H9 (cell line): ENCODE measurements around the gene HIF1A. TPM values are rescaled to one million over a fixed set of nuclear protein-coding genes. Genes with fewer than 3 reads are reported as not detected.

Experiments used
- DNase-seq: peaks from one replicate; pipeline ENCODE4 v3.0.0-alpha.2; 2017
- H2AFZ ChIP-seq: one replicate; pipeline ENCODE4 v1.6.1; 2013; ENCODE audit warnings: mild to moderate bottlenecking, low read length, control low read depth, moderate library complexity
- H2AK5ac ChIP-seq: 2 replicates; pipeline ENCODE4 v1.6.1; 2013; ENCODE audit warnings: low read length, control low read depth, mixed read lengths; ENCODE audit not compliant: insufficient read length
- H2BK120ac ChIP-seq: one replicate; pipeline ENCODE4 v1.6.1; 2013; ENCODE audit warnings: low read depth, mild to moderate bottlenecking, low read length, control low read depth, inconsistent platforms; ENCODE audit not compliant: poor library complexity, severe bottlenecking
- H2BK12ac ChIP-seq: 2 replicates; pipeline ENCODE4 v1.6.1; 2013; ENCODE audit warnings: low read length, control low read depth, mixed read lengths, low read depth; ENCODE audit not compliant: insufficient read length
- H2BK15ac ChIP-seq: 2 replicates; pipeline ENCODE4 v1.6.1; 2013; ENCODE audit warnings: low read depth, low read length, control low read depth
- H2BK20ac ChIP-seq: one replicate; pipeline ENCODE4 v1.6.1; 2013; ENCODE audit warnings: low read depth, mild to moderate bottlenecking, low read length, control low read depth, inconsistent platforms; ENCODE audit not compliant: poor library complexity, severe bottlenecking
- H2BK5ac ChIP-seq: 2 replicates; pipeline ENCODE4 v1.6.1; 2013; ENCODE audit warnings: low read length, control low read depth, mixed read lengths; ENCODE audit not compliant: insufficient read length
- H3K14ac ChIP-seq: 2 replicates; pipeline ENCODE4 v1.6.1; 2013; ENCODE audit warnings: low read length, control low read depth; ENCODE audit not compliant: insufficient read depth
- H3K18ac ChIP-seq: 2 replicates; pipeline ENCODE4 v1.6.1; 2013; ENCODE audit warnings: low read depth, mild to moderate bottlenecking, mixed read lengths, low read length, control low read depth; ENCODE audit not compliant: insufficient read length
- H3K23ac ChIP-seq: 2 replicates; pipeline ENCODE4 v1.6.1; 2013; ENCODE audit warnings: low read length, control low read depth, mixed read lengths, low read depth; ENCODE audit not compliant: insufficient read length
- H3K23me2 ChIP-seq: 2 replicates; pipeline ENCODE4 v1.6.1; 2013; ENCODE audit warnings: low read depth, mild to moderate bottlenecking, mixed read lengths, low read length, control low read depth; ENCODE audit not compliant: insufficient read length, poor library complexity, severe bottlenecking
- H3K27ac ChIP-seq: 2 replicates; pipeline ENCODE4 v1.5.1; 2013; ENCODE audit warnings: low read length, control low read depth, mixed read lengths, low read depth; ENCODE audit not compliant: insufficient read length
- H3K27me3 ChIP-seq: 2 replicates; pipeline ENCODE4 v1.6.1; 2013; ENCODE audit warnings: low read length, control low read depth, inconsistent platforms; ENCODE audit not compliant: insufficient read depth
- H3K4ac ChIP-seq: 2 replicates; pipeline ENCODE4 v1.6.1; 2013; ENCODE audit warnings: low read depth, mild to moderate bottlenecking, control low read depth, inconsistent platforms, low read length, moderate library complexity
- H3K4me1 ChIP-seq: 2 replicates; pipeline ENCODE4 v1.6.1; 2013; ENCODE audit warnings: low read length, control low read depth, inconsistent platforms; ENCODE audit not compliant: insufficient read depth
- H3K4me2 ChIP-seq: 2 replicates; pipeline ENCODE4 v1.6.1; 2013; ENCODE audit warnings: low read length, control low read depth, mixed read lengths; ENCODE audit not compliant: insufficient read length, insufficient read depth
- H3K56ac ChIP-seq: 2 replicates; pipeline ENCODE4 v1.6.1; 2013; ENCODE audit warnings: low read depth, mild to moderate bottlenecking, mixed read lengths, low read length, control low read depth; ENCODE audit not compliant: insufficient read length
- H3K79me1 ChIP-seq: 2 replicates; pipeline ENCODE4 v1.6.1; 2013; ENCODE audit warnings: low read depth, mild to moderate bottlenecking, moderate library complexity, low read length, control low read depth, inconsistent platforms; ENCODE audit not compliant: insufficient read depth, poor library complexity, severe bottlenecking
- H3K79me2 ChIP-seq: 2 replicates; pipeline ENCODE4 v1.6.1; 2013; ENCODE audit warnings: low read length, control low read depth, inconsistent platforms; ENCODE audit not compliant: insufficient read depth
- H3K9ac ChIP-seq: 2 replicates; pipeline ENCODE4 v1.6.1; 2013; ENCODE audit warnings: low read length, control low read depth, mixed read lengths; ENCODE audit not compliant: insufficient read length; ENCODE audit errors: extremely low read depth
- H3K9me3 ChIP-seq: one replicate; pipeline ENCODE4 v1.6.1; 2013; ENCODE audit warnings: low read depth, low read length, inconsistent platforms; ENCODE audit not compliant: control insufficient read depth
- H3T11ph ChIP-seq: one replicate; pipeline ENCODE4 v1.6.1; 2013; ENCODE audit warnings: mild to moderate bottlenecking, low read length, control low read depth, inconsistent platforms
- H4K20me1 ChIP-seq: one replicate; pipeline ENCODE4 v1.6.1; 2013; ENCODE audit not compliant: control insufficient read depth, insufficient read length, insufficient read depth
- H4K5ac ChIP-seq: 2 replicates; pipeline ENCODE4 v1.6.1; 2013; ENCODE audit warnings: low read depth, mild to moderate bottlenecking, mixed read lengths, low read length, control low read depth; ENCODE audit not compliant: insufficient read length
- H4K8ac ChIP-seq: replicated peaks from 2 replicates; pipeline ENCODE4 v1.6.1; 2013; ENCODE audit warnings: low read length, control low read depth, mixed read lengths, low read depth; ENCODE audit not compliant: insufficient read length
- H4K91ac ChIP-seq: 2 replicates; pipeline ENCODE4 v1.6.1; 2013; ENCODE audit warnings: low read depth, mild to moderate bottlenecking, moderate library complexity, mixed read lengths, low read length, control low read depth; ENCODE audit not compliant: insufficient read length
- H3K27ac Mint-ChIP-seq, 3 experiments: 2 replicates in 2 of 3; 3 replicates in 1 of 3; pipeline ENCODE4 v1.8.0; 2020 to 2021; ENCODE audit warnings: mixed read lengths in 3 of 3, mild to moderate bottlenecking in 1 of 3, moderate library complexity in 1 of 3
- H3K27me3 Mint-ChIP-seq: 2 replicates; pipeline ENCODE4 v1.8.0; 2021; ENCODE audit warnings: low read depth, mild to moderate bottlenecking, moderate library complexity, mixed read lengths
- H3K36me3 Mint-ChIP-seq, 3 experiments: 2 replicates in 2 of 3; 3 replicates in 1 of 3; pipeline ENCODE4 v1.8.0; 2020 to 2021; ENCODE audit warnings: low read depth in 3 of 3, mixed read lengths in 3 of 3; ENCODE audit not compliant: insufficient read depth in 1 of 3
- H3K4me1 Mint-ChIP-seq, 2 experiments: 2 replicates each; pipeline ENCODE4 v1.8.0; 2020; ENCODE audit warnings: mixed read lengths in 2 of 2
- H3K4me3 Mint-ChIP-seq, 2 experiments: 2 replicates in 1 of 2; 3 replicates in 1 of 2; pipeline ENCODE4 v1.8.0; 2020 to 2021; ENCODE audit warnings: mild to moderate bottlenecking in 2 of 2, mixed read lengths in 2 of 2, moderate library complexity in 1 of 2
- H3K9me3 Mint-ChIP-seq, 2 experiments: 2 replicates in 1 of 2; 3 replicates in 1 of 2; pipeline ENCODE4 v1.8.0; 2020; ENCODE audit warnings: mild to moderate bottlenecking in 2 of 2, mixed read lengths in 2 of 2, moderate library complexity in 1 of 2
- CTCF ChIP-seq: fragments of 200-600 bp; sonication (generic); conservative IDR thresholded peaks from 3 replicates; pipeline ENCODE4 v1.8.0; 2021; ENCODE audit warnings: antibody characterized with exemption, mild to moderate bottlenecking
- WGBS: extraction: QIAGEN DNeasy Blood & Tissue Kit; methylation state at CpG from one replicate; pipeline ENCODE4 v1.1.7; 2013; ENCODE audit warnings: missing lambda C conversion rate, low lambda C conversion rate, mixed read lengths; ENCODE audit not compliant: insufficient read length; ENCODE audit errors: extremely low coverage; 5-methylcytosine and 5-hydroxymethylcytosine counted together
- total RNA-seq: library from RNA; stranded (reverse); gene quantifications from 2 replicates; pipeline ENCODE4 v1.2.1, GENCODE V29; 2021

Gene HIF1A
- total RNA-seq, 1 experiment from 2014 or later: 154 TPM

- H3K27me3 Mint-ChIP-seq: no peaks in the 10 kb centered on the region; the same call in none of the 2 replicates
- DNase-seq: no peak
- Histone ChIP-seq H2BK15ac (no peak overlapping the region), H3K27ac (no peak overlapping the region), H3K4ac (no peak overlapping the region), H3K14ac (no peak overlapping the region), H3T11ph (no peak overlapping the region), H4K5ac (no peak overlapping the region), H2BK5ac (no peak overlapping the region), H3K4me1 (peaks cover 1% of the 10 kb centered on the region; the same call in 1 of the 2 replicates), H3K18ac (no peak overlapping the region), H4K20me1 (no peaks in the 10 kb centered on the region), H4K8ac (no peak overlapping the region), H2BK20ac (no peak overlapping the region), H3K9ac (no peak overlapping the region), H2BK120ac (no peak overlapping the region), H3K4me2 (no peak overlapping the region), H4K91ac (no peak overlapping the region), H2AFZ (no peak overlapping the region), H3K79me2 (peaks cover 5% of the 10 kb centered on the region; the same call in 1 of the 2 replicates), H3K56ac (no peak overlapping the region), H3K9me3 (no peaks in the 10 kb centered on the region), H2AK5ac (no peak overlapping the region), H3K23me2 (peaks cover 9% of the 10 kb centered on the region), H2BK12ac (no peak overlapping the region), H3K27me3 (no peaks in the 10 kb centered on the region), H3K79me1 (no peaks in the 10 kb centered on the region), H3K23ac (no peak overlapping the region)
- H3K27ac Mint-ChIP-seq: no peak overlapping the region
- WGBS: no CpG with 5 or more reads among the region's 7 CpGs
- peaks cover 2 to 13% of the 10 kb centered on the region in 2 experiments; a peak in 3 of 5 replicates for H3K9me3 Mint-ChIP-seq
- H3K36me3 Mint-ChIP-seq: peaks cover 5 to 14% (median 13%) of the 10 kb centered on the region in 3 experiments; a peak in 6 of 7 replicates
- no peak for TF ChIP-seq CTCF
- H3K4me1 Mint-ChIP-seq: peaks cover 23 to 27% of the 10 kb centered on the region in 2 experiments
- no peak overlapping the region for H3K4me3 Mint-ChIP-seq
These were observed 64.6 kb downstream of the HIF1A start for GRCh38 chr14:61759878-61760277.
